ENCODE measurements around the gene APBA3. TPM values are rescaled to one million over a fixed set of nuclear protein-coding genes. Genes with fewer than 3 reads are reported as not detected.

The APBA3 gene
- total RNA-seq, 2 experiments from 2014 or later = 28.6 to 30.0 TPM

GRCh38 chr19:3784607-3785450 lies 23.3 kb upstream of the APBA3 start:
- no peak for DNase-seq
- H3K4me1 Mint-ChIP-seq (ENCODE audit: low read depth) = peaks cover 7% of the 10 kb centered on the region
- H3K27ac Mint-ChIP-seq = peak overlapping the region; percentile 56
- intact Hi-C loops (cut with micrococcal nuclease) = no loop called here
- H3K9me3 Mint-ChIP-seq = peaks cover 16% of the 10 kb centered on the region
- peaks cover 31% of the 10 kb centered on the region for H3K36me3 Mint-ChIP-seq (ENCODE audit: low read depth)
- no peaks in the 10 kb centered on the region for H3K27me3 Mint-ChIP-seq (ENCODE audit: low read depth)
- peak overlapping the region; percentile 79 for H3K4me3 Mint-ChIP-seq
- CTCF ChIA-PET = interaction anchor here (1.0 to 2.2 kb wide), 3 partner anchors 11 to 38 kb away, joined by 3 to 8 read pairs (median 3); no protein-coding TSS in a partner anchor

GRCh38 chr19:3783660-3784584 lies 22.4 kb upstream of the APBA3 start:
- H3K4me1 Mint-ChIP-seq (ENCODE audit: low read depth) = peaks cover 7% of the 10 kb centered on the region
- peak overlapping the region; percentile 79 for H3K4me3 Mint-ChIP-seq
- H3K27ac Mint-ChIP-seq = no peak overlapping the region
- CTCF ChIA-PET = interaction anchor here (0.5 to 2.2 kb wide), 6 partner anchors 12 to 928 kb away, joined by 3 to 8 read pairs (median 4); no protein-coding TSS in a partner anchor
- no peaks in the 10 kb centered on the region for H3K27me3 Mint-ChIP-seq (ENCODE audit: low read depth)
- peak; percentile 58 for DNase-seq
- peaks cover 31% of the 10 kb centered on the region for H3K36me3 Mint-ChIP-seq (ENCODE audit: low read depth)
- H3K9me3 Mint-ChIP-seq = peaks cover 16% of the 10 kb centered on the region
- intact Hi-C loops (cut with micrococcal nuclease) = loop anchor here (2.0 kb wide), 1 partner anchor 39 kb away; no protein-coding TSS in a partner anchor

GRCh38 chr19:3782903-3783302 lies 21.4 kb upstream of the APBA3 start:
- H3K4me1 Mint-ChIP-seq (ENCODE audit: low read depth) = peaks cover 7% of the 10 kb centered on the region
- H3K9me3 Mint-ChIP-seq = peaks cover 16% of the 10 kb centered on the region
- H3K36me3 Mint-ChIP-seq (ENCODE audit: low read depth) = peaks cover 31% of the 10 kb centered on the region
- no peaks in the 10 kb centered on the region for H3K27me3 Mint-ChIP-seq (ENCODE audit: low read depth)
- CTCF ChIA-PET = interaction anchor here (0.6 to 2.2 kb wide), 4 partner anchors 13 to 40 kb away, joined by 3 to 8 read pairs (median 4); no protein-coding TSS in a partner anchor
- H3K4me3 Mint-ChIP-seq = no peak overlapping the region
- no peak overlapping the region for H3K27ac Mint-ChIP-seq
- DNase-seq = no peak
- intact Hi-C loops (cut with micrococcal nuclease) = loop anchor here (2.0 kb wide), 1 partner anchor 40 kb away; no protein-coding TSS in a partner anchor

- CTCF ChIA-PET = interaction anchor here (2.2 kb wide), 1 partner anchor 40 kb away, joined by 8 read pairs; no protein-coding TSS in a partner anchor
- Mint-ChIP-seq H3K4me3 (no peak overlapping the region), H3K27ac (no peak overlapping the region), H3K36me3 (ENCODE audit: low read depth) (peaks cover 31% of the 10 kb centered on the region), H3K4me1 (ENCODE audit: low read depth) (peaks cover 7% of the 10 kb centered on the region), H3K27me3 (ENCODE audit: low read depth) (no peaks in the 10 kb centered on the region), H3K9me3 (peaks cover 16% of the 10 kb centered on the region)
- intact Hi-C loops (cut with micrococcal nuclease) = loop anchor here (2.0 kb wide), 1 partner anchor 40 kb away; no protein-coding TSS in a partner anchor
- DNase-seq = no peak
These were observed 20.8 kb upstream of the APBA3 start for GRCh38 chr19:3782330-3782729.

- Mint-ChIP-seq H3K27me3 (ENCODE audit: low read depth) (no peaks in the 10 kb centered on the region), H3K36me3 (ENCODE audit: low read depth) (peaks cover 31% of the 10 kb centered on the region), H3K4me3 (no peak overlapping the region), H3K27ac (no peak overlapping the region), H3K9me3 (peaks cover 16% of the 10 kb centered on the region), H3K4me1 (ENCODE audit: low read depth) (peaks cover 7% of the 10 kb centered on the region)
- intact Hi-C loops (cut with micrococcal nuclease) = loop anchor here (2.0 kb wide), 1 partner anchor 41 kb away; no protein-coding TSS in a partner anchor
- CTCF ChIA-PET = no interaction called here
- DNase-seq = no peak
These were observed 20.1 kb upstream of the APBA3 start for GRCh38 chr19:3781603-3782002.

GRCh38 chr19:3780786-3781304 lies 19.4 kb upstream of the APBA3 start:
- Mint-ChIP-seq H3K27me3 (ENCODE audit: low read depth) (no peaks in the 10 kb centered on the region), H3K4me3 (no peak overlapping the region), H3K27ac (no peak overlapping the region), H3K9me3 (peaks cover 16% of the 10 kb centered on the region), H3K36me3 (ENCODE audit: low read depth) (peaks cover 31% of the 10 kb centered on the region), H3K4me1 (ENCODE audit: low read depth) (peaks cover 7% of the 10 kb centered on the region)
- CTCF ChIA-PET = interaction anchor here (0.6 kb wide), 1 partner anchor 296 kb away, joined by 3 read pairs; no protein-coding TSS in a partner anchor
- intact Hi-C loops (cut with micrococcal nuclease) = no loop called here
- no peak for DNase-seq

DNA sequence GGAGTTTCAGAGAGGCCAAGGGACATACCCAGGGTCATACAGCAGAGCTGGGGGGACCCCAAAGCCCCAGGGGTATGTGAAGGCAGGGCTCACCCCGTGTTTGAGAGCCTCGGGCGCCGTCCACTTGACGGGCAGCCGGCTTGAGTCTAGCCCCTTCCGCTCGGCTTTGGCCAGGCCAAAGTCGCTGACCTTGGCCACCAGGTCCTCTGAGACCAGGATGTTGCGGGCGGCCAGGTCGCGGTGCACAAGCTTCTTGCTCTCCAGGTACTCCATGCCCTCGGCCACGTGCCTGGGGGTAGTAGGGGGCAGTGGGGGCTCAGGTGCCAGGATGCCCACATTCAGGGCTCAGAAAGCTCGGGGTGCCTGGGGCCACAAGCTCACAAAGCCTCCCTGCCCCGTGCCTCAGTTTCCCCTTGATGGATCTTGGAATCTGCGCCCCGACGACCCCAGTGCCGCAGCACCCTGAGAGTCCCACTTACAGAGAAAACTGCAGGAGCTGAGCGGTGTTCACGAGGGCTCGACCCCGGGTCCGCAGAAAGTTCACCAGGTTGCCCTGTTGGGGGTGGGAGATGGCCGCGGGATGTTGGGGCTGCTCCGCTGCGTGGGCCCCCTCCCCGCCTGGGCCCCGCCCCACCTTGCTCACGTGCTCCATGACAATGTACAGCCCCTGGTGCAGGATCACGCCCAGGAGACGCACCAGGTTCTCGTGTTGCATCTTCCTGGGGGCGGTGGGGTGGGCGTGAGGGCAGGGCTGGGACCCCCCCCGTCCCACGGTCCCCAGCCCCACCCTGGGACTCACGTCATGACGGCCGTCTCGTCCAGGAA lies 17.6 kb upstream of the APBA3 start:
- H3K27me3 Mint-ChIP-seq (ENCODE audit: low read depth) = no peaks in the 10 kb centered on the region
- peaks cover 29% of the 10 kb centered on the region for H3K36me3 Mint-ChIP-seq (ENCODE audit: low read depth)
- peaks cover 16% of the 10 kb centered on the region for H3K9me3 Mint-ChIP-seq
- intact Hi-C loops (cut with micrococcal nuclease) = no loop called here
- DNase-seq = no peak
- CTCF ChIA-PET = interaction anchor here (1.1 kb wide), 1 partner anchor 16 kb away, joined by 3 read pairs; no protein-coding TSS in a partner anchor
- no peaks in the 10 kb centered on the region for H3K4me1 Mint-ChIP-seq (ENCODE audit: low read depth)
- H3K4me3 Mint-ChIP-seq = no peak overlapping the region
- H3K27ac Mint-ChIP-seq = no peak overlapping the region

- DNase-seq = no peak
- Mint-ChIP-seq H3K36me3 (ENCODE audit: low read depth) (peaks cover 25% of the 10 kb centered on the region), H3K27me3 (ENCODE audit: low read depth) (no peaks in the 10 kb centered on the region), H3K9me3 (peaks cover 16% of the 10 kb centered on the region), H3K4me1 (ENCODE audit: low read depth) (no peaks in the 10 kb centered on the region), H3K27ac (no peak overlapping the region), H3K4me3 (no peak overlapping the region)
- CTCF ChIA-PET = interaction anchor here (1.1 kb wide), 1 partner anchor 15 kb away, joined by 3 read pairs; no protein-coding TSS in a partner anchor
- intact Hi-C loops (cut with micrococcal nuclease) = no loop called here
These were observed 16.8 kb upstream of the APBA3 start for GRCh38 chr19:3778104-3778867.

GRCh38 chr19:3776479-3777040 lies 15.1 kb upstream of the APBA3 start:
- peaks cover 4% of the 10 kb centered on the region for H3K9me3 Mint-ChIP-seq
- H3K4me3 Mint-ChIP-seq = no peak overlapping the region
- no peaks in the 10 kb centered on the region for H3K4me1 Mint-ChIP-seq (ENCODE audit: low read depth)
- H3K27me3 Mint-ChIP-seq (ENCODE audit: low read depth) = no peaks in the 10 kb centered on the region
- CTCF ChIA-PET = no interaction called here
- no peak for DNase-seq
- intact Hi-C loops (cut with micrococcal nuclease) = no loop called here
- H3K36me3 Mint-ChIP-seq (ENCODE audit: low read depth) = peaks cover 8% of the 10 kb centered on the region
- H3K27ac Mint-ChIP-seq = no peak overlapping the region

- no peak for DNase-seq
- Mint-ChIP-seq H3K27me3 (ENCODE audit: low read depth) (no peaks in the 10 kb centered on the region), H3K4me1 (ENCODE audit: low read depth) (no peaks in the 10 kb centered on the region), H3K9me3 (no peaks in the 10 kb centered on the region), H3K27ac (no peak overlapping the region), H3K4me3 (no peak overlapping the region), H3K36me3 (ENCODE audit: low read depth) (peaks cover under 1% of the 10 kb centered on the region)
- CTCF ChIA-PET = no interaction called here
- intact Hi-C loops (cut with micrococcal nuclease) = no loop called here
These were observed 14.3 kb upstream of the APBA3 start for GRCh38 chr19:3775831-3776230.
